ENCODE measurements around the gene GBP3.

DNA sequence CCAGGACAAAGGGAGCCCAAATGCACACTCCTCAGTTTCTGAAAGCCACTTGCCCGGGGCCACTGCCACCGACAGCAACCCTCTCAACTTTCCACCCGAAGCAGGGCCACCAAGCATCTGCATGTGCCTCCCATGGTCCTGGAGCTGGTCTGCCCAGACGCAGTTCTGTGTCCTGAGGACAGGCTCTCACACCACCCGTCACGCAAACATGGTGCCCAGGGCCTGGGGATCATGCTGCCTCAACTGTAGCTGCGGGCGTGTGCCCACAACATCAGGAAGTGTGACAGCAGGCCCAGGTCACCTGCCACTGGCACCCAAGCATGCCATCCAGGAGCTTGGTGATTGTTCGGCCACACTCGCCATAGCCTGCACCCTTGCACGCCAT lies 28.0 kb upstream of the GBP3 start:
- TF ChIP-seq, protein P1, sequence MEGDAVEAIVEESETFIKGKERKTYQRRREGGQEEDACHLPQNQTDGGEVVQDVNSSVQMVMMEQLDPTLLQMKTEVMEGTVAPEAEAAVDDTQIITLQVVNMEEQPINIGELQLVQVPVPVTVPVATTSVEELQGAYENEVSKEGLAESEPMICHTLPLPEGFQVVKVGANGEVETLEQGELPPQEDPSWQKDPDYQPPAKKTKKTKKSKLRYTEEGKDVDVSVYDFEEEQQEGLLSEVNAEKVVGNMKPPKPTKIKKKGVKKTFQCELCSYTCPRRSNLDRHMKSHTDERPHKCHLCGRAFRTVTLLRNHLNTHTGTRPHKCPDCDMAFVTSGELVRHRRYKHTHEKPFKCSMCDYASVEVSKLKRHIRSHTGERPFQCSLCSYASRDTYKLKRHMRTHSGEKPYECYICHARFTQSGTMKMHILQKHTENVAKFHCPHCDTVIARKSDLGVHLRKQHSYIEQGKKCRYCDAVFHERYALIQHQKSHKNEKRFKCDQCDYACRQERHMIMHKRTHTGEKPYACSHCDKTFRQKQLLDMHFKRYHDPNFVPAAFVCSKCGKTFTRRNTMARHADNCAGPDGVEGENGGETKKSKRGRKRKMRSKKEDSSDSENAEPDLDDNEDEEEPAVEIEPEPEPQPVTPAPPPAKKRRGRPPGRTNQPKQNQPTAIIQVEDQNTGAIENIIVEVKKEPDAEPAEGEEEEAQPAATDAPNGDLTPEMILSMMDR (IDR thresholded peaks at IDR 0.05), result no peak
- no peak for TF ChIP-seq POLR2A (IDR thresholded peaks at IDR 0.05)
- TF ChIP-seq POLR2AphosphoS5 (IDR thresholded peaks at IDR 0.05), result no peak
- TF ChIP-seq EP300 (IDR thresholded peaks at IDR 0.05), result no peak
